SK-N-SH (cell line): Measurements from ENCODE around the gene DCLK3.

ENCODE experiments used
- CTCF ChIP-seq: fragments of 200-600 bp; sonication (generic); IDR thresholded peaks from 2 replicates; pipeline ENCODE4 v1.6.1; 2017; ENCODE audit warnings: antibody characterized with exemption, mild to moderate bottlenecking, moderate library complexity
- EP300 ChIP-seq, 2 experiments: IDR thresholded peaks; 2 replicates each; pipeline versions ENCODE4 v1.4.0 to v1.6.1; 2012; ENCODE audit warnings: borderline replicate concordance in 1 of 2, low read depth in 1 of 2, low read length in 1 of 2
- MAX ChIP-seq: IDR thresholded peaks from 2 replicates; pipeline ENCODE4 v1.4.0; 2012; ENCODE audit warnings: low read depth
- MEF2A ChIP-seq: IDR thresholded peaks from 2 replicates; pipeline ENCODE4 v1.4.0; 2012; ENCODE audit warnings: low read depth, borderline replicate concordance
- NRF1 ChIP-seq: IDR thresholded peaks from 2 replicates; pipeline ENCODE4 v1.6.1; 2012; ENCODE audit warnings: low read depth, mild to moderate bottlenecking, low read length
- POLR2AphosphoS5 ChIP-seq: IDR thresholded peaks from 2 replicates; pipeline ENCODE4 v1.6.1; 2012; ENCODE audit warnings: low read depth, low read length
- SMC3 ChIP-seq: IDR thresholded peaks from 2 replicates; pipeline ENCODE4 v1.6.1; 2012; ENCODE audit warnings: low read depth, low read length, improper control_type of control experiment
- USF1 ChIP-seq: IDR thresholded peaks from 2 replicates; pipeline ENCODE4 v1.4.0; 2012; ENCODE audit warnings: low read depth, borderline replicate concordance
- USF2 ChIP-seq: fragments of 150-350 bp; IDR thresholded peaks from 2 replicates; pipeline ENCODE4 v1.6.1; 2017; ENCODE audit warnings: antibody characterized with exemption, low read length, low read depth, borderline replicate concordance

GRCh38 chr3:36689560-36689959 is 74.8 kb downstream of the DCLK3 start:
- TF ChIP-seq EP300 (IDR thresholded peaks at IDR 0.05; ENCODE audit: borderline replicate concordance in 1 of 2, low read depth in 1 of 2, low read length in 1 of 2), result no peak
- TF ChIP-seq USF1, result no peak
- no peak for TF ChIP-seq CTCF
- TF ChIP-seq MAX, result no peak
- no peak for TF ChIP-seq POLR2AphosphoS5
- TF ChIP-seq MEF2A, result no peak
- TF ChIP-seq NRF1, result no peak
- TF ChIP-seq SMC3, result no peak
- no peak for TF ChIP-seq USF2
